GM18909 (cell line): Measurements from ENCODE around the gene TEX48.

Experiments
- ATAC-seq: cut with Tn5 transposase; IDR thresholded peaks from one replicate; pipeline ENCODE4 v1.9.1; 2021; ENCODE audit warnings: mild to moderate bottlenecking; ENCODE audit not compliant: unreplicated experiment, poor library complexity

TEX48 gene, protein sequence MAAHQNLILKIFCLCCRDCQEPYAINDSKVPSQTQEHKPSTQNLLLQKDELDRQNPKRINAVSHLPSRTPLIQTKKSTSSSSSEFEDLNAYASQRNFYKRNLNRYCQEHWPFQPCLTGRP

DNA sequence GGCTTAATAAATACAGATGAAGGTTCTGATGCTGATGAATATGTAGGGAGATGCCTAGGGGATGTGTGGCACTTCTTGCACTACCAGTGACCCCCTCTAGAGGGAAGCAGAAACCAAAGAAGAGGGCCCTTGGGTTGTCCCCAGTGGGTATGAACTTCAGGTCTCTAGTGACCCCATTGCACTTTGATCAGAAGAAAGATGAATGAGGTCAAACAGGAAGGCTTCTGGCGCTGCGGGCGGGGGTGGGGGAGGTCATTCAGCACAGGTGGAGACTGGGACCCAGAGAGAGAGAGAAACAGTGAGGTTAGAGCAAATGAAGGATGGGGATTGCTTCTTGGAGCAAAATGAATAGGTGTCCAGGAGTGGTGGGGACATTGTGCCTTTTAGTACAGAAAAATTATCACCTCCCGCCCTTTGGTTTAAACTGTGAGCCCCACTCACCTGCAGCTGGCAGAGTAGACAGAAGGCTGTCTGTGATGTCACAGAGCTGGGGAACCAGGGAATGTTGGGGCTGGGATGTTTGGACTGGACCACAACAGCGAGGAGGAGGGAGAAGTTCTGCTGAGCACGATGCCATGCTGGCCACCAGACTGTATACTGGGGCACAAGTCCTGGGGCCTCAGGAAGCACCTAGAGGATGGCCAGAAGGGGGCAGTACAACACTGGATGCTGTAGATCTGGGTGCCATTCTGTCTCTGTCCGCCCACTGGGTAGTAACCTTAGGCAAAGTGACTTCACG lies at the start of gene TEX48:
TEX48 (minus strand) TSS at position 599 of the 739 bp plus-strand sequence. CDS start 10,469 bp downstream, outside the sequence.
- peak; percentile 86 for ATAC-seq

DNA sequence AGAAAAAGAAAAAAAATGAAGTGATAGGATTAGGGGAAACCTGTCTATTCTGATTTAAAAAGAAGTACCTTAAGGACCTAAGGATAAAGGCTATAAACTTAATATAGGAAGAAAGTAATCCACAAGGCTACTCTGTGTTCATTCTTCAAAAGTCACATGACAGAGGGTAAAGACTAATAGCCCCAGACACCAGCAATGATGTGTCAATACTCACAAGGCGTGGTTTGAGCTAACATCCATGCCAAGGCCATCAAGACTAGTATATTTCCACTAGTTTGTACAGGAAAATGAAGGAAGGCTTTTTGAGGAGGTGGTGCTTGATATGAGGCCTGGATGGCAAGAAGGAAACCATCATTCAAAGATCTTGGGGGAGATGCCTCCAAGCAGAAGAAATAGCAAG lies 49.7 kb upstream of the TEX48 start:
- ATAC-seq = no peak

DNA sequence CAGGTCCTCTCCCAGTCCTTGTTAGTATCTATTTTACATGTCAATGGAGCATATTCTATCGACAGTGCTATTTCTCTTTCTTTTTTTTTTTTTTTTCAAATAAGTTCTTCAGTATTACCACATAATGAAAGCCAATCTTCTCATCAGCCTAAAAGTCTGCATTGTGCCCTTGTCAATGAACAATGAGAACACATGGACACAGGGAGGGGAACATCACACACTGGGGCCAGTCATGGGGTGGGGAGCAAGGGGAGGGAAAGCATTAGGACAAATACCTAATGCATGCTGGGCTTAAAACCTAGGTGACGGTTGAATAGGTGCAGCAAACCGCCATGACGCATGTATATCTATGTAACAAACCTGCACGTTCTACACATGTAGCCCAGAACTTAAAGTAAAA lies 47.7 kb upstream of the TEX48 start:
- ATAC-seq = no peak

DNA sequence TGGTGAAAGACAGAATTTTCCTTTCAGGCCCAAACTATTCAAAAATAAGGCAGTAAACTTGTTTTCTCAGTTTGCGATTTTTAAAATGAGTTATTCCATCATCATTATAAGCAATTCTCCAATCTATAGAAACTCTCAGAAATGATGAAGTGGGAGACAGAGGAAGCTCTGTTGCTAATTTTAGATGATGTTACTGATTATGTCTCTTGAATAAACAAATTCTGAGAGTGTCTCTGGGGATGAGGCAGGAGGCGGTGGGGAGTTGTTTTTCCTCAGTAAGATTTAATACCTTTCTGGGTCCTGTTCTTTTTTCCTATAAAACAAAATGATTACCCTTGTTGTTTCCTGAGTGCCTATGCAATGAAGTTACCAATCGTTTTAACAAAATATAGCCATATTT lies 43.9 kb upstream of the TEX48 start:
- no peak for ATAC-seq

DNA sequence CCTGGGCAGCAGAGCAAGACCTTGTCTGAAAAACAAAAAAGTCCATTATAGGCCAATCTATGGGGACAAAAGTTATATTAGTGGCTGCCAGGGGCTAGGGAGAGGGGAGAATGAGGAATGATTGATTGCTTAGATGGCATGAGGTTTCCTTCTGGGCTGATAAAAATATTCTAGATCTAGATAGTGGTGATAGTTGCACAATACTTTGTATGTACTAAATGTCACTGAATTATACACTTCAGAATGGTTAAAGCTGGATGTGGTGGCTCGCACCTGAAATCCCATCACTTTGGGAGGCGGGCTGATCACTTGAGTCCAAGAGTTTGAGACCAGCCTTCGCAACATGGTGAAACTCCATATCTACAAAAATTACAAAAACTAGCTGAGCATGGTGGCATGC lies 42.8 kb upstream of the TEX48 start:
- ATAC-seq = no peak

DNA sequence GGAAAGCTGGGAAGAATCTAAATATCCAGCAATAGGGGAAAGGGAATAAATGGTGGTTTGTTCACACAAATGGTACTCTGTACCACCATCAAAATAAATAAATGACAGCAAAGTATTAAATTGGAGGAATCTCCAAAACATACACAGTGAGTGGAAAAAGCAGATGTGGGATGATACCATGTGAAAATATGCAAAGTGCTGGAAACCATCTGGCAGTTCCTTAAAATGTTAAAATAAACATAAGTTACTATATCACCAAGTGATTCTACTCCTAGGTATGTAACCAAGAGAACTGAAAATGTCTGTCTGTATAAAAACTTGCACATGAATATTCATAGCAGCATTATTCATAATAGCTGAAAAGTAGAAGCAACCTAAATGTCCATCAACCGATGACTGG lies 41.9 kb upstream of the TEX48 start:
- no peak for ATAC-seq

DNA sequence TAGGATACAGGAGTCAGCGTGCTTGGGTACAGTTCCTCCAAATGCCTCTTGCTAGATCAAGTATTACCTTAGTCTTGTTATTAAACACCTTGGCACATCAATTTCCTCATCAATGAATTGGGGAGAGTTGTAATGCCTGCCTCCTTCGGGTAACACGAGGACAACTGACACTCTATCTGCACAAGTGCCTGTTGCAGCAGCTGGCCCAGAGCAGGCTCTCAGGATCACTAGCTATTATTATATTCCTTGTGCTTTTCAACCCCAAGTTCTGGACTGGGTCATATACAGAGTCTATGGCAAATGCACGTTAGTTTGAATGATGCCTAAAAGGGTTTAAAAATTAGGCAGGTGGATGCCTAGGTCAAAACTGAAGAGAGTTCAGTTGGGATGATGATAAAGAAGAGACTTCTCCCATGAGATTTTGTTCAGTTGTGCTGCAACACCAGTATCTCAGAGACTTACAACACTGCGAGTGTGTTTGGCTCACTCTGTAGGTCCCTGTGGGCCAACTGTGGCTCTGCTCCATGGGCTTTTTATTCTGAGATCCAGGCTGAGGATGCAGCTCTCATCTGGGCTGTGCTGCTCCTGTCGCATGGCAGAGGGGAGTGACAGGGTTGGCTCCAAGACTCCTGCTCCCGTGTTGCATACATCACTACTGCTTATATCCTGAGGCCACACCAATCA lies 41.1 kb upstream of the TEX48 start:
- no peak for ATAC-seq

DNA sequence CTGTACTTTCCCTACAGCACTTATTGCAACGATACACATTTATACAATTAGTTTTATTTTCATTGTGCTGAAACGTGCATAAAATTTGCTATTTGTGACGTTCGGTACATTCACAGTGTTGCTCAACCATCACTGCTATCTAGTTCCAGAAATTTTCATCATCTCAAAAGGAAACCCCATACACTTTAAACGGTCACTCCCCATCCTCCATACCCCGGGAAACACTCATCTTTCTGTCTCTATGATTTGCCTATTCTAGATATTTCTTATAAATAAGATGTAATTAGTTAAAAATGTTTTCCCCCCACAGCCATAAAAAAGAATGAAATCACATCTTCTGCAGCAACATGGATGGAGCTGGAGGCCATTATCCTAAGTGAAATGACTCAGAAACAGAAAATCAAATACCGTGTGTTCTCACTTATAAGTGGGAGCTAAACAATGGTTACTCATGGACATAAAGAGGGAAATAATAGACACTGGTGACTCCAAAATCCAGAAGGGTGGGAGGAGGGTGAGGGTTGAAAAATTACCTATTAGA lies 40.2 kb upstream of the TEX48 start:
- no peak for ATAC-seq

DNA sequence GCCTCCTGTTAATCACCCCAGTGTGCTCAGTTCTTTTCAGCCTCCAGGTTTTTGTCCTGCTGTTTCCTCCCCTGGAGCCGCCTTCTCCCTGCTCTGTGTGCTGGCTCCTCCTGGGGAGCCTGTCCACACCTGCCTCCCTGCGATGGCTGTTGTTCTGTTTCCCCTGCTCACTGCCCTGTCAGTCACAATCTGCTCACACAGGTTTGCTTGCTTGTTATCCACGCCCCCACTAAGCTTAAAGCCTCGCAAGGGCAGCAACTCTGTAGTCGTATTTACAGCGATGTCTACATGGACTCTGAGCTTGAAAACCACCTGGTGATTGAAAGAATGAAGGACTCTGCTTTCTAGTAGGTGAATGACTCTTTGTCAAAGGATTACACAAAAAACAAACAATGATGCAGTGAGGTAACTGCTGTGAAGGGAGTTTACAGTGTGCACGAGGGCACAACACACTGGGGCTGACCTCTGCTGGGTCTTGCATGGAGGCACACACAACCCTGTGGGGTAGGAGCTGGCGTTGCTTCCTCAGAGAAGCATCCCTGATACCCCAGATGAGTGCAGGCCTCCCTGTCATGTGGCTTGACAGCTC lies 39.6 kb upstream of the TEX48 start:
- ATAC-seq = no peak

DNA sequence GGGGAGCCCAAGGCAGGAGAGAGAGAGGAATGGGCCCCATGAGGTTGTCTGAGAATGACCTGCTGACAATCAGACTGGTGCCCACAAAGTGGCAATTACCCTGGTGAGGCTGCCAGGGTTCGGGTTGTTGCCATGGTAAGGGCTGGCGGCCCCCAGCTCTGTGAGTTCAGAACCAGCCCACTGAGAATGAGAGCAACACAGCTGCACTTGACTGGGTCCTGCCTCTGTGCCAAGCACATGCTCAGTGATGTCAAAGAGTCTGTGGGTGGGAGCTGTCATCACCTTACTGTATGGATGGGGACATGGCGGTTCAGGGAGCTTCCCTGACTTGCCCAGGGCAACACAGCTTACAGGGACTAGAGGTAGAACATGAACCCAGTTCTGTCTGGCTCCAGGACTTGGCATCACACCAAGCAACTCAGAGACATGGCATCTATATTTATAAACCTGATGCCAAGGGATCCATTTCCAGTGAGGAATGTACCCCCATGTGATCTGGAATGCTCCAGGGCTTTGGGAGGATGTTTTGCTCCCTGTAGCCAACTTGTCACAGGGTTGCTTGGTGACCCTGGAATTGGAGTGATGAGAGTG lies 38.2 kb upstream of the TEX48 start:
- no peak for ATAC-seq

DNA sequence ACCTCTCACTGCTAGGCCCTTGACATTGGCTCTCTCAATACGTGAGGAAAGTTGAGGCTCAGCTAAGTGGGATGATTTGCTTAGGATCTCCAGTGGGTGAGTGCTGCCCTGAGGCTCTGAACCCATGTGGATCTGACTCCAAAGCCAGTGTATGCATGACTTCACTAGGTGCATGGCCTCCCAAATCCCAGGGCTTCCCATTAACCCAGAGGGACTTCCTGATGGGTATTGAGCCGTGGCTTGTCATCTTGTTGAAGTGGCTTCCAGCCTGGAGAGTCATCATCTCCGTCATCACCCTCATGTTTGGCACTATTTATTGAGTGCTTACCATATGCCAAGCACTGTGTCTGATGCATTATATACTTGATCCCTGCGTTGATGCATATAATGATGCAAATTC lies 37.3 kb upstream of the TEX48 start:
- ATAC-seq = no peak

DNA sequence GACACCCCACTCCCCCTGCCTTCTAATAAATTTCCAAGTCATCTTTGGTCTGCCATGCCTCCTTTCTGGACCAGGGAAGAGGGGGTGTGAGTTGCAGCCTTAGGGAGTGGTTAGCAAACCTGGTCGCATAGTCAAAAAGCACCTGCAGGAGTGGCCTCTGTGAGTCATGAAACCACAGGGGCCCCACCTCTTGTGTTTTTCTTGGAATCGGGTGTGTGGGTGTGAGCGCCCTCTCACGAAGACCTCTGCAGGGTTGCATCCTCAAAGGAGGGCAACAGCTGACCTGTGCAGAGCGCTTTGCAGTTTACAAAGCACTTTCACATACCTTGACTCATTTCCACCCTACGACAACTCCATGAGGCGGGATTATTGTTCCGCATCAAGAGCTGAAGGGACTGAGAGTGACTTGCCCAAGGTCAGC lies 36.8 kb upstream of the TEX48 start:
- peak; percentile 74 for ATAC-seq

DNA sequence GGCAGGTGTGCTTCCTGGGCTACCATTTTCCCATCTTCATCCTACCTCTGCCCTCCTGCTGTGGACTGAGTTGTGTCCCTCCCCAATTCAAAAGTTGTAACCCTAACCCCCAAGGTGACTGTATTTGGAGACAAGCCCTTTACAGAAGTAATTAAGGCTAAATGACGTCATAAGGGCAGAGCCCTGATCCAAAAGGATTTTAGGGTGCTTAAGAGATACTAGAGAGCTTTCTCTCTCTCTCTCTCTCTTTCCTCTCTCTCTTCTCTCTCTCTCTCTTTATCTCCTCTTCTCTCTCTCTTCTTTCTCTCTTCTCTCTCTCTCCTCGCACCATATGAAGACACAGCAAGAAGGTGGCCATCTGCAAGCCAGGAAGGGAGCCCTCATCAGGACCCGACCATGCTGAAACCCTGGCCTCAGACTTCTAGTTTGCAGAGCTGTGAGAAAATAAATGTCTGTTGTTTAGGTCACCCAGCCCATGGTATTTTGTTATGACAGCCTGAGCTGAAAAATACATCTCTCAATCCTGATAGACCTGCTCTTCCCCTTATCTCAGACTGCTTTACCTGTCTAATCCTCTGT lies 36.0 kb upstream of the TEX48 start:
- ATAC-seq = no peak

DNA sequence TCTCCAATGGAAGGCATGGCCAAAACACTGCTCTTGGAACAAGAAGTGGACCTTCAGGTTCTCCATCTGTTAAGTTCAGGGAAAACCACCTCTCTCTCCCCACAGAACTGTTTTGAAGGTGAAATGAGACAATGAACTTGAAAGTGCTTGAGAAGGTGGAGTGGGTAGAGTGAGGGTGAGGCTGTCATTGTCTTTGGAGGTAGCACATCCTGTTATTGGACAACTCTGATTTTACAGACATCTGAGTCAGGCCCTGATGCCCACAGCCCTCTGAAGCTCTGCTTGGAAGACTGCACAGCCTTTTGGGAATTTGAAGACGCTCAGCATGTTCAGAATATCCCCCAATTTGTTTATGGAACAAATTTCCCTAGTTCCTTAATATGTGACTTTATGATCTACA lies 27.6 kb upstream of the TEX48 start:
- ATAC-seq = no peak

DNA sequence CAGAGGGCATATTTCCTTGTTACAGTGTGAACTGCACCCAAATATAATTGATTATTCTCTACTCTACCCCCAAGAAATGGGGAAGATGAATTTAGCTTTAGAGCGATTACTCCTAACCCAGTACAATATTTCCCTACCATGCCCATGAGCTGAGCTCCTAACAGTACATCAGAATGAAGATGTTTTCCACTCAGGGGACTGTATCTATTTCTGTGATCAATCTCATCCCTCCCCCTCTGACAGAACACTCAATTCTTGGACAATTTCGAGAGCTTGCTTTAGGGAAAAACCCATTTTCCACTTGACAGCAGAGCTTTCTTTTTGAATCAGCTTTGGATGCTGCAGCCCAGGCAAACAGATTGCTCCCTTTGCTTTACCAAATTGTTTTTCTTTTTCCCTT lies 24.7 kb upstream of the TEX48 start:
- ATAC-seq = no peak

DNA sequence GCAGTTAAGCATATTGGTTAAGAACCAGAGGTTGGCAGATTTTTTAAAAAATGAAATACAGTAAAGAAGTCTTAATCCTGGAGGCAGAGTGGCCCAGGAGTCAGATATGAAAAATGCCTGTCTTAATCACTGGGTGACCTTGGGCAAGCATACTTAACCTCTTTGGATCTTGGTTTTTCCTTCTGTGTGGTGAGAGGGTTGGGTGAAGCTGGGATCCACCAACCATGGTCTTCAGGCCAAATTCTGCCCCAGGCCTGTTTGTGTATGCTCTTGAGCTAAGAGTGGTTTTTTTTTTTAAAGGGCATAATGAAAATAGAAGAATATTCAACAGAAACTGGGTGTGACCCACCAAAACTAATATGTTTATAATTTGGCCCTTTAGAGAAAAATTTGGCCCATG lies 20.0 kb upstream of the TEX48 start:
- no peak for ATAC-seq

DNA sequence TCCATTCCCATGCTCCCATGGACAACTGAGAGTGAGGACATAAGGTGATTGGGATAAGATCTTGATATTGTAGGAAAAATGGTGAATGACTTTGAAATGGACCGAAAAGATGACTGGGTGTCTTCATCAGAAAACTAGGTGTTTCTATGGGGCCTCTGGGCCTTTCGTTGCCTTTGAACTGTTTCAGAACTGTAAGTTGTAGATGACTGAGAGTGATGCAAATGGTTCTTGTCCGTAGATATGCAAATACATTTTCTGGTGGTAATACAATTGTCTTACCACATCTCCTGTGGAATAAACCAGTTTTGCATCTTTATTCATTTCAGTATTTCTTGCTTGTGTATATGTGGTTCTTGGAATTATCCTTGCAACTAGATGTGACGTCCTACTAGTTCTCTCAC lies 16.0 kb upstream of the TEX48 start:
- ATAC-seq = no peak

DNA sequence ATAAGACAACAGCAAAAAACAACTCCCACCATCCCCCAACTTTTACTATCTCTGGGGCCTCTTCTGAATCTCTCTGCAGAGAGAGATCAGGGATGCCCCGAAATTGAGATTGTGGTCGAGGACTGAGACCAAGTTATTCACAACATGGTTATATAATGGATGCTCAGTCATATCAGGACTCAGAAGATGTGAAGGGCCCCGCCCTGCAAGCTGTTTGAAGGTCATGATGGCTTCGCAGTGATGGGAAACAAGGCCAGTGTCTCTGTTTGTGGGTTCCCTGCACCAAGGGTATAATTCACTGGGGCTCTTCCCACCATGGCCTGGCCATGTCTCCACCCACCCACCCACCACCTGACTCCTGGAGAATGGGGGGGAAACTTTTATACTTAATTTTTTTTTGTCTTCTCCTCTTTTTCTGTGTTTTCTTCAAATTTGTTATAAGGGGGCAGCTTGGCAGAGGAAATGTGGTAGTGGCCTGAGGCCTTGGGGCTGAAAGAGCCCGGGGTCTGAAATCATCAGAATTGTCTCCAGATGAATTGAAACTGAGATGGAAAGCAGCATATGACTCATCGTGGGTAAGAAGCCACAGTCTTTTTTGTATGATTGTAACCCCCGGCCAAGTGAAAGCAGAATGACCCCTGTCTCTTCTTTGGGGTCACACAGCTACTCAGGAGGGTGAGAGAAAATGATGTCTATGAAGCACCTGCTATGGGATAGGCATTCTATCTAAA lies 15.0 kb upstream of the TEX48 start:
- ATAC-seq = peak; percentile 74

DNA sequence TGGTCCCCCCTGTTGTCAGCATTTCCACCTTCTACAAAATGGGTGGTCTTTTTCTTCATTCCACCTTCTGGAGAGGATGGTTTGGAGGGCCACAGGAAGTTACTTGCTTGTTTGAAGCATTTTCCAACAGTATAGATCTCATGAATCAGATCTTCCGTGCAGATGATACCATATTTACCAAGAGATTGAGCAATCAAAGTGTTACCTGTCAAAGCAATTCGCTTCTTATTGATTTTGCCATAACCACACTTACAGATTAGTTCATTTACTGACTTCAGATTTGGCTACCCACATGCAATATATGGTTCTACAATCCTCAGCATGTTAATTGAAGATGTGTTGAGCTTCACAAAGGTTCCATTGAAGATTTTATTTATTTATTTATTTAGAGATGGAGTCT lies 14.0 kb upstream of the TEX48 start:
- no peak for ATAC-seq
